BJ (cell line): ENCODE measurements around the gene PNPLA2. TPM values are rescaled to one million over a fixed set of nuclear protein-coding genes. Genes with fewer than 3 reads are reported as not detected.

Source experiments
- CTCF ChIA-PET: fragments of 350-600 bp; formaldehyde crosslinking; extraction: SDS; loops from one replicate; lab custom pipeline; 2021; ENCODE audit warnings: antibody characterized with exemption, inconsistent platforms; lab: Yijun Ruan, JAX
- POLR2A ChIA-PET: fragments of 300-600 bp; sonication (Branson Sonifier 250); formaldehyde crosslinking; extraction: SDS; loops from one replicate; lab custom pipeline; 2021; ENCODE audit warnings: antibody characterized with exemption; lab: Charles Lee
- DNase-seq: peaks from one replicate; pipeline ENCODE4 v3.0.0-alpha.2; 2011; ENCODE audit warnings: low read depth
- H3K27me3 ChIP-seq: 2 replicates; pipeline ENCODE4 v1.6.0; 2011; ENCODE audit warnings: low read length; ENCODE audit not compliant: control insufficient read depth, insufficient read depth
- H3K36me3 ChIP-seq: 2 replicates; pipeline ENCODE4 v1.5.1; 2011; ENCODE audit warnings: low read length; ENCODE audit not compliant: control insufficient read depth, insufficient read depth
- H3K4me3 ChIP-seq: 2 replicates; pipeline ENCODE4 v1.5.1; 2011; ENCODE audit warnings: low read depth, mild to moderate bottlenecking, control low read depth, low read length
- CTCF ChIP-seq: IDR thresholded peaks from 2 replicates; pipeline ENCODE4 v1.5.1; 2011; ENCODE audit warnings: low read depth, mild to moderate bottlenecking, control low read depth, inconsistent platforms, low read length, moderate library complexity; ENCODE audit not compliant: insufficient read depth
- polyA plus RNA-seq: library from polyadenylated mRNA; depleted of rRNA; stranded (reverse); fragments of >200 nt; gene quantifications from 2 replicates; pipeline ENCODE4 v1.2.3, GENCODE V29; 2011

The PNPLA2 gene
- polyA plus RNA-seq, 1 experiment: 53.1 TPM

GRCh38 chr11:772429-773390 lies 46.0 kb upstream of the PNPLA2 start:
- no peak for DNase-seq
- H3K36me3 ChIP-seq: peaks cover 27% of the 10 kb centered on the region
- no peak overlapping the region for H3K4me3 ChIP-seq
- TF ChIP-seq CTCF: no peak
- H3K27me3 ChIP-seq: no peaks in the 10 kb centered on the region
- ChIA-PET POLR2A (no interaction called here), CTCF (no interaction called here)

GRCh38 chr11:773425-773824 lies 45.3 kb upstream of the PNPLA2 start:
- POLR2A ChIA-PET: no interaction called here
- no peak for TF ChIP-seq CTCF
- no peaks in the 10 kb centered on the region for H3K27me3 ChIP-seq
- CTCF ChIA-PET: no interaction called here
- DNase-seq: no peak
- no peak overlapping the region for H3K4me3 ChIP-seq
- peaks cover 27% of the 10 kb centered on the region for H3K36me3 ChIP-seq

- DNase-seq: no peak
- CTCF ChIA-PET: no interaction called here
- Histone ChIP-seq H3K27me3 (no peaks in the 10 kb centered on the region), H3K4me3 (no peak overlapping the region), H3K36me3 (peaks cover 27% of the 10 kb centered on the region)
- no peak for TF ChIP-seq CTCF
- POLR2A ChIA-PET: no interaction called here
Measured at GRCh38 chr11:773830-774229, 44.9 kb upstream of the PNPLA2 start.

- DNase-seq: no peak
- Histone ChIP-seq H3K27me3 (no peaks in the 10 kb centered on the region), H3K4me3 (no peak overlapping the region; the same call in 1 of the 2 replicates), H3K36me3 (peaks cover 31% of the 10 kb centered on the region)
- TF ChIP-seq CTCF: no peak
- CTCF ChIA-PET: interaction anchor here (1.1 to 2.1 kb wide), 2 partner anchors 10 to 47 kb away, joined by 5 to 7 read pairs; no protein-coding TSS in a partner anchor
- POLR2A ChIA-PET: no interaction called here
Measured at GRCh38 chr11:774873-775592, 43.7 kb upstream of the PNPLA2 start.

GRCh38 chr11:776263-776560 lies 42.5 kb upstream of the PNPLA2 start:
- ChIA-PET CTCF (interaction anchor here (1.0 to 2.1 kb wide), 3 partner anchors 11 to 49 kb away, joined by 5 to 7 read pairs (median 5); no protein-coding TSS in a partner anchor), POLR2A (no interaction called here)
- Histone ChIP-seq H3K4me3 (peak overlapping the region; percentile 94), H3K27me3 (no peaks in the 10 kb centered on the region), H3K36me3 (peaks cover 25% of the 10 kb centered on the region)
- no peak for TF ChIP-seq CTCF
- DNase-seq: no peak
